HG02610 (cell line): Measurements from ENCODE around the gene KIAA1217.
"Not testable (repeated sequence)": the region's sequence is repeated elsewhere in the genome, so short reads cannot be mapped to it uniquely, and the experiment has no call there.

Experiments used
- ATAC-seq: cut with Tn5 transposase; IDR thresholded peaks from one replicate; pipeline ENCODE4 v1.9.1; 2021; ENCODE audit warnings: mild to moderate bottlenecking, moderate library complexity; ENCODE audit not compliant: unreplicated experiment

The KIAA1217 gene

GRCh38 chr10:24434961-24435360 lies 226.0 kb downstream of the KIAA1217 start:
- ATAC-seq: no peak

- no peak for ATAC-seq
These were observed 226.4 kb downstream of the KIAA1217 start for GRCh38 chr10:24435374-24435773.

GRCh38 chr10:24437302-24437701 lies 228.4 kb downstream of the KIAA1217 start:
- no peak for ATAC-seq

- ATAC-seq: no peak
These were observed 229.9 kb downstream of the KIAA1217 start for GRCh38 chr10:24438800-24439199.

- no peak for ATAC-seq
These were observed 231.0 kb downstream of the KIAA1217 start for GRCh38 chr10:24439935-24440334.

- peak; percentile 42 for ATAC-seq
These were observed 232.2 kb downstream of the KIAA1217 start for GRCh38 chr10:24440817-24441797.

GRCh38 chr10:24442234-24442633 lies 233.3 kb downstream of the KIAA1217 start:
- no peak for ATAC-seq

GRCh38 chr10:24442641-24443174 lies 233.8 kb downstream of the KIAA1217 start:
- not testable (repeated sequence) for ATAC-seq

- no peak for ATAC-seq
These were observed 235.4 kb downstream of the KIAA1217 start for GRCh38 chr10:24444337-24444736.

GRCh38 chr10:24445958-24446357 lies 237.0 kb downstream of the KIAA1217 start:
- not testable (repeated sequence) for ATAC-seq

GRCh38 chr10:24446739-24447138 lies 237.8 kb downstream of the KIAA1217 start:
- ATAC-seq: no peak

- no peak for ATAC-seq
These were observed 239.5 kb downstream of the KIAA1217 start for GRCh38 chr10:24448351-24448999.

- peak; percentile 93 for ATAC-seq
These were observed 240.4 kb downstream of the KIAA1217 start for GRCh38 chr10:24449321-24449740.

- ATAC-seq: no peak
These were observed 240.9 kb downstream of the KIAA1217 start for GRCh38 chr10:24449769-24450310.

- no peak for ATAC-seq
These were observed 242.4 kb downstream of the KIAA1217 start for GRCh38 chr10:24451325-24451820.

GRCh38 chr10:24452030-24452429 lies 243.1 kb downstream of the KIAA1217 start:
- ATAC-seq: no peak

GRCh38 chr10:24453404-24453830 lies 244.5 kb downstream of the KIAA1217 start:
- ATAC-seq: no peak

GRCh38 chr10:24453973-24454372 lies 245.0 kb downstream of the KIAA1217 start:
- ATAC-seq: no peak

- no peak for ATAC-seq
These were observed 246.5 kb downstream of the KIAA1217 start for GRCh38 chr10:24455447-24455846.

GRCh38 chr10:24456322-24456721 lies 247.4 kb downstream of the KIAA1217 start:
- ATAC-seq: no peak

- no peak for ATAC-seq
These were observed 248.9 kb downstream of the KIAA1217 start for GRCh38 chr10:24457661-24458318.
